Esophagus muscularis mucosa (tissue), 4 donors: ENCODE results near the gene DIPK1B.

ENCODE experiments used
- CTCF ChIP-seq, 3 experiments: fragments of 200-600 bp in 2 of 3; fragments of 450-650 bp in 1 of 3; sonication (generic) in 2 of 3; IDR thresholded peaks; one replicate each; pipeline ENCODE4 v1.5.1; 2017 to 2019; ENCODE audit warnings: antibody characterized with exemption in 3 of 3, mild to moderate bottlenecking in 2 of 3, moderate library complexity in 1 of 3
- EP300 ChIP-seq: sonication (generic); formaldehyde crosslinking; IDR thresholded peaks from one replicate; pipeline ENCODE4 v1.6.1; 2017; ENCODE audit warnings: antibody characterized with exemption
- POLR2A ChIP-seq: fragments of 450-650 bp; IDR thresholded peaks from one replicate; pipeline ENCODE4 v1.6.1; 2017; ENCODE audit warnings: antibody characterized with exemption, moderate library complexity, mild to moderate bottlenecking, low read depth
- POLR2AphosphoS5 ChIP-seq, 2 donors: sonication (generic); formaldehyde crosslinking; IDR thresholded peaks; one replicate each; pipeline ENCODE4 v1.6.1; 2017; ENCODE audit warnings: antibody characterized with exemption in 2 of 2

GRCh38 chr9:136763649-136764035 is 51.3 kb downstream of the DIPK1B start:
- no peak for TF ChIP-seq CTCF (IDR thresholded peaks at IDR 0.05)
- TF ChIP-seq POLR2AphosphoS5 (IDR thresholded peaks at IDR 0.05): no peak
- TF ChIP-seq POLR2A: no peak
- TF ChIP-seq EP300: no peak
